K562 (cell line): ENCODE results near the gene TARBP2. TPM values are rescaled to one million over a fixed set of nuclear protein-coding genes. Genes with fewer than 3 reads are reported as not detected.

ENCODE experiments used
- ATAC-seq: fragments of 200-7000 bp; cut with Tn5 transposase; 3 replicates; pipeline ENCODE4 v1.9.1; 2020; ENCODE audit warnings: moderate library complexity
- BruUV-seq: library from RNA; stranded (reverse); fragments of 400-500 nt; replicated peaks from 2 replicates; lab custom pipeline; 2021; lab: Mats Ljungman, UMichigan
- CTCF ChIA-PET: fragments of 300-600 bp; formaldehyde crosslinking; extraction: SDS; loops from one replicate; lab custom pipeline; 2021; ENCODE audit warnings: low intra/inter-chr PET ratio; lab: Yijun Ruan, JAX
- POLR2A ChIA-PET: fragments of 300-600, 350-650 bp; sonication (Branson Sonifier 250); formaldehyde crosslinking; extraction: SDS; loops from one replicate; lab custom pipeline; 2021; ENCODE audit warnings: antibody characterized with exemption, inconsistent platforms; lab: Yijun Ruan, JAX
- DNase-seq, 4 experiments: peaks; one replicate each; pipeline versions ENCODE4 v3.0.0 to v3.0.0-alpha.2; 2011 to 2018; ENCODE audit warnings: low spot score in 3 of 4, mixed read lengths in 3 of 4; ENCODE audit errors: extremely low read depth in 1 of 4
- FAIRE-seq: peaks from 2 replicates; lab custom pipeline; 2011; peaks lifted over from hg19 to GRCh38; lab: Jason Lieb, UNC
- H2AFZ ChIP-seq: 2 replicates; pipeline ENCODE4 v1.6.0; 2011; ENCODE audit warnings: low read depth, low read length, control low read depth, inconsistent platforms
- H3K27ac ChIP-seq: fragments of 200-600 bp; 3 replicates; pipeline ENCODE4 v1.8.0; 2011; ENCODE audit warnings: low read depth, mild to moderate bottlenecking, control low read depth, inconsistent platforms, low read length, moderate library complexity, mixed read lengths; ENCODE audit errors: extremely low read depth
- H3K27me3 ChIP-seq, 2 experiments: fragments of 300-600 bp in 1 of 2; 2 replicates in 1 of 2; 3 replicates in 1 of 2; pipeline versions ENCODE4 v1.6.0 to v1.8.0; 2011; ENCODE audit warnings: inconsistent platforms in 2 of 2, low read length in 2 of 2, mild to moderate bottlenecking in 1 of 2, mixed read lengths in 1 of 2, moderate library complexity in 1 of 2; ENCODE audit not compliant: control insufficient read depth in 2 of 2, insufficient read depth in 2 of 2
- H3K36me3 ChIP-seq: fragments of 300-600 bp; 3 replicates; pipeline ENCODE4 v1.8.0; 2011; ENCODE audit warnings: mild to moderate bottlenecking, low read length, inconsistent platforms; ENCODE audit not compliant: control insufficient read depth, insufficient read depth
- H3K4me1 ChIP-seq, 2 experiments: fragments of 200-600 bp in 1 of 2; replicated peaks in 1 of 2; 2 replicates in 1 of 2; 3 replicates in 1 of 2; pipeline versions ENCODE4 v1.5.1 to v1.8.0; 2011; ENCODE audit warnings: inconsistent platforms in 2 of 2, low read length in 2 of 2, mild to moderate bottlenecking in 1 of 2, mixed read lengths in 1 of 2, moderate library complexity in 1 of 2; ENCODE audit not compliant: control insufficient read depth in 2 of 2, insufficient read depth in 2 of 2
- H3K4me2 ChIP-seq: 2 replicates; pipeline ENCODE4 v1.6.1; 2011; ENCODE audit warnings: low read length, control low read depth, inconsistent platforms, mixed read lengths; ENCODE audit not compliant: insufficient read depth
- H3K4me3 ChIP-seq: fragments of 200-600 bp; sonication (generic), shearing (Covaris generic); 2 replicates; pipeline ENCODE4 v1.5.1; 2016; ENCODE audit warnings: control low read depth, inconsistent platforms
- H3K79me2 ChIP-seq: fragments of 200-600 bp; 3 replicates; pipeline ENCODE4 v1.8.0; 2011; ENCODE audit warnings: low read length, inconsistent platforms; ENCODE audit not compliant: control insufficient read depth, insufficient read depth
- H3K9ac ChIP-seq, 2 experiments: 2 replicates each; pipeline versions ENCODE4 v1.6.0 to v1.6.1; 2011; ENCODE audit warnings: low read depth in 2 of 2, low read length in 2 of 2, control low read depth in 1 of 2, inconsistent platforms in 1 of 2, mild to moderate bottlenecking in 1 of 2, mixed read lengths in 1 of 2; ENCODE audit not compliant: insufficient read depth in 1 of 2
- H3K9me1 ChIP-seq: one replicate; pipeline ENCODE4 v1.6.0; 2011; ENCODE audit warnings: inconsistent platforms, mild to moderate bottlenecking, low read length, moderate library complexity; ENCODE audit not compliant: control insufficient read depth, insufficient read depth
- H3K9me3 ChIP-seq: replicated peaks from 2 replicates; pipeline ENCODE4 v1.5.1; 2011; ENCODE audit warnings: low read depth, low read length, inconsistent platforms; ENCODE audit not compliant: control insufficient read depth, insufficient read depth
- H4K20me1 ChIP-seq: replicated peaks from 2 replicates; pipeline ENCODE4 v1.6.1; 2011; ENCODE audit warnings: low read length, inconsistent platforms, mixed read lengths; ENCODE audit not compliant: control insufficient read depth, insufficient read depth
- BACH1 ChIP-seq: fragments of 200-800 bp; sonication (Bioruptor generic); IDR thresholded peaks from 2 replicates; pipeline ENCODE4 v1.6.1; 2016; ENCODE audit warnings: missing genetic modification characterization, missing compliant biosample characterization
- CBFA2T2 ChIP-seq: fragments of 450-650 bp; conservative IDR thresholded peaks from 2 replicates; pipeline ENCODE4 v1.6.1; 2017; ENCODE audit warnings: mild to moderate bottlenecking
- DDX20 ChIP-seq: fragments of 450-650 bp; IDR thresholded peaks from 2 replicates; pipeline ENCODE4 v1.6.1; 2016; ENCODE audit warnings: missing genetic modification characterization, low read depth, mild to moderate bottlenecking, missing compliant biosample characterization, moderate library complexity
- E2F3 ChIP-seq: fragments of 250-450 bp; sonication (Bioruptor Pico); IDR thresholded peaks from 2 replicates; pipeline ENCODE4 v1.4.0; 2020; ENCODE audit warnings: mild to moderate bottlenecking
- HMG20A ChIP-seq: fragments of 450-650 bp; formaldehyde crosslinking; conservative IDR thresholded peaks from 2 replicates; pipeline ENCODE4 v1.4.0; 2020; ENCODE audit warnings: mild to moderate bottlenecking, mixed read lengths
- MEIS2 ChIP-seq: fragments of 450-650 bp; IDR thresholded peaks from 2 replicates; pipeline ENCODE4 v1.6.1; 2014; ENCODE audit warnings: mild to moderate bottlenecking; ENCODE audit not compliant: partially characterized antibody
- NFIC ChIP-seq: fragments of 450-650 bp; IDR thresholded peaks from 2 replicates; pipeline ENCODE4 v1.6.1; 2017; ENCODE audit warnings: mild to moderate bottlenecking, inconsistent platforms
- NFRKB ChIP-seq: fragments of 450-650 bp; IDR thresholded peaks from 2 replicates; pipeline ENCODE4 v1.6.1; 2016; ENCODE audit warnings: low read depth
- SNRNP70 ChIP-seq: fragments of 200-400 bp; formaldehyde crosslinking; optimal IDR thresholded peaks from 2 replicates; pipeline ENCODE3; 2017; ENCODE audit warnings: low read depth, low read length
- SRSF1 ChIP-seq: fragments of 200-400 bp; formaldehyde crosslinking; IDR thresholded peaks from 2 replicates; pipeline ENCODE4 v1.6.1; 2017; ENCODE audit warnings: mild to moderate bottlenecking, low read depth, low read length, moderate library complexity
- TOE1 ChIP-seq, 2 experiments: fragments of 450-650 bp in 1 of 2; sonication (generic) in 1 of 2; formaldehyde crosslinking in 1 of 2; IDR thresholded peaks; 2 replicates each; pipeline versions ENCODE4 v1.7.1 to v1.8.0; 2016 to 2022; ENCODE audit warnings: borderline replicate concordance in 2 of 2, mild to moderate bottlenecking in 2 of 2, antibody characterized with exemption in 1 of 2, inconsistent platforms in 1 of 2, low read depth in 1 of 2, missing genetic modification reagents in 1 of 2, moderate library complexity in 1 of 2
- ZKSCAN3 ChIP-seq: fragments of 250-450 bp; sonication (Bioruptor Pico); IDR thresholded peaks from 2 replicates; pipeline ENCODE4 v1.4.0; 2020
- ZNF561 ChIP-seq: fragments of 450-650 bp; formaldehyde crosslinking; conservative IDR thresholded peaks from 2 replicates; pipeline ENCODE4 v1.4.0; 2020; ENCODE audit warnings: mild to moderate bottlenecking, moderate library complexity
- ZNF707 ChIP-seq: fragments of 250-450 bp; sonication (Bioruptor Pico); conservative IDR thresholded peaks from 2 replicates; pipeline ENCODE4 v1.8.0; 2022; ENCODE audit warnings: inconsistent platforms, mild to moderate bottlenecking, moderate library complexity
- WGBS: fragments of 100-300 bp; shearing (Covaris generic); methylation state at CpG from one replicate; pipeline ENCODE4 v1.1.6; 2016; ENCODE audit warnings: low coverage, mixed read lengths; ENCODE audit not compliant: insufficient coverage; ENCODE audit errors: missing lambda C conversion rate; 5-methylcytosine and 5-hydroxymethylcytosine counted together
- in situ Hi-C: fragments of 300-500 bp; cut with MboI; formaldehyde crosslinking; loops from 4 replicates; pipeline ENCODE4 v1.15.0; 2018; ENCODE audit warnings: inconsistent platforms, mixed read lengths
- intact Hi-C: fragments of 100-400 bp; cut with micrococcal nuclease; formaldehyde crosslinking; loops from 2 replicates; pipeline ENCODE4 v1.14.2; 2022
- polyA plus RNA-seq, 8 experiments: library from polyadenylated mRNA; depleted of rRNA in 4 of 8; stranded (reverse) in 5 of 8; unstranded in 3 of 8; fragments of >200 nt; fragmentation: Nextera tagmentation in 2 of 8; fragmentation: Illumina TruSeq in 1 of 8; extraction: Ambion mirVana in 2 of 8; extraction: Trizol in 1 of 8; gene quantifications; 2 replicates each; pipeline versions ENCODE4 v1.2.1 to v1.2.3, GENCODE V29; 2011 to 2014; ENCODE audit warnings: inconsistent platforms in 1 of 8, missing spikeins in 1 of 8
- total RNA-seq, 7 experiments: library from RNA; depleted of rRNA in 6 of 7; stranded (reverse); fragments of >200 nt in 6 of 7; fragmentation: Illumina TruSeq in 2 of 7; extraction: Trizol in 2 of 7; gene quantifications; 2 replicates each; pipeline versions ENCODE4 v1.2.1 to v1.2.3, GENCODE V29; 2011 to 2021; ENCODE audit warnings: low replicate concordance in 1 of 7
- TF ChIP-seq, protein P1 (sequence below): fragments of 250-450 bp; sonication (Bioruptor Pico); IDR thresholded peaks from 2 replicates; pipeline ENCODE4 v1.9.0; 2021; ENCODE audit warnings: mild to moderate bottlenecking
- TF ChIP-seq, protein P2 (sequence below): fragments of 450-650 bp; IDR thresholded peaks from 2 replicates; pipeline ENCODE4 v1.6.1; 2017; ENCODE audit warnings: mild to moderate bottlenecking, moderate library complexity

Gene TARBP2
- total and polyA plus RNA-seq, 9 of the 15 experiments (the other 6 are each of a cell fraction or from before 2014, with no cell fraction given) = 5.6 to 69.0 (median 44.6) TPM

DNA sequence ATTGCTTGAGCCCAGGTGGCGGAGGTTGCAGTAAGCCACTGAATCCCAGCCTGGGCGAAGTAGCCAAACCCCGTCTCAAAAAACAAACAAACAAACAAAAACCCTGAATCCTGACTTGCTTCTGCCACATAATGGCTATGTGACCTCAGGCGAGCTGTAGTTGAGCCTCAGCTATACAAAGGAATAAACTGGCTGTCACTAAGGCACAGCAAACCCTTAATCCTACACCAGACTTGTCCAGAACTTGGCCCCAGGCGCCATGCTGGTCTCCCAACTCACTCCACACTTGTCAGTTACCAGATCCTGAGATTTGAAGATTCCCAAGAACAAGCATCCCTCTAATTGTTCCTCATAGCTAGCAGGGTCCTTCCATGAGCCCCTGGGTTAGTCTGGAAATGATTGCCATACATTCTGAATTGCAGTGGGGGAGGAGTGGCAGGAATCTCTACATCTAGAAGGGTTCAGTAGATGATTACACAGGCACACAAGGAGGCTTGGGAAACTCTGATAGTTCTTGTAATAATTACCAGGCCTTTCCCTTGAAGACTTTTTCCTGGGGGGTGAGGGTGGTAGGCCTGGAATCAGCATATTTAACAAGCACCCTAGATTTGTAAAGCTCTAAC, 11.7 kb upstream of the TARBP2 start:
- intact Hi-C loops = no loop called here
- FAIRE-seq (peak; percentile 32), ATAC-seq (no peak), DNase-seq (no peak)
- in situ Hi-C loops = no loop called here
- 0 out of 2 replicates have a peak, but pooled peaks cover 8% of the 10 kb centered on the region for H4K20me1 ChIP-seq
- H3K4me3 ChIP-seq = no peak overlapping the region
- H3K27ac ChIP-seq = no peak overlapping the region
- H3K36me3 ChIP-seq = peaks cover 34% of the 10 kb centered on the region; the same call in 2 of the 3 replicates
- H3K9me3 ChIP-seq = no peaks in the 10 kb centered on the region
- ChIA-PET POLR2A (interaction anchor here (0.6 to 2.5 kb wide), 11 partner anchors 8 to 247 kb away, joined by 3 to 13 read pairs (median 4); partner anchors contain the start of genes NPFF and TARBP2), CTCF (no interaction called here)
- H3K9ac ChIP-seq = peak overlapping the region in 1 of 2 experiments; percentile 20; a peak in 1 of 4 replicates
- 76% methylated on average over 5 of the region's 5 CpGs for WGBS
- TF ChIP-seq ZNF707 (CRISPR knock-in tag) = no peak
- TF ChIP-seq, protein P1, sequence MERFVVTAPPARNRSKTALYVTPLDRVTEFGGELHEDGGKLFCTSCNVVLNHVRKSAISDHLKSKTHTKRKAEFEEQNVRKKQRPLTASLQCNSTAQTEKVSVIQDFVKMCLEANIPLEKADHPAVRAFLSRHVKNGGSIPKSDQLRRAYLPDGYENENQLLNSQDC = no peak
- TF ChIP-seq NFRKB = no peak
- no peak for TF ChIP-seq SNRNP70
- TF ChIP-seq DDX20 (tag) = no peak
- TF ChIP-seq HMG20A (CRISPR knock-in tag) = no peak
- no peak for TF ChIP-seq SRSF1
- no peak for TF ChIP-seq CBFA2T2
- no peak for TF ChIP-seq NFIC
- TF ChIP-seq, protein P2, sequence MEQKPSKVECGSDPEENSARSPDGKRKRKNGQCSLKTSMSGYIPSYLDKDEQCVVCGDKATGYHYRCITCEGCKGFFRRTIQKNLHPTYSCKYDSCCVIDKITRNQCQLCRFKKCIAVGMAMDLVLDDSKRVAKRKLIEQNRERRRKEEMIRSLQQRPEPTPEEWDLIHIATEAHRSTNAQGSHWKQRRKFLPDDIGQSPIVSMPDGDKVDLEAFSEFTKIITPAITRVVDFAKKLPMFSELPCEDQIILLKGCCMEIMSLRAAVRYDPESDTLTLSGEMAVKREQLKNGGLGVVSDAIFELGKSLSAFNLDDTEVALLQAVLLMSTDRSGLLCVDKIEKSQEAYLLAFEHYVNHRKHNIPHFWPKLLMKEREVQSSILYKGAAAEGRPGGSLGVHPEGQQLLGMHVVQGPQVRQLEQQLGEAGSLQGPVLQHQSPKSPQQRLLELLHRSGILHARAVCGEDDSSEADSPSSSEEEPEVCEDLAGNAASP = no peak
- no peak for TF ChIP-seq ZKSCAN3 (CRISPR knock-in tag)
- no peak for TF ChIP-seq TOE1 (IDR thresholded peaks at IDR 0.05; ENCODE audit: borderline replicate concordance)
- TF ChIP-seq TOE1 (CRISPR knock-in tag; IDR thresholded peaks at IDR 0.05; ENCODE audit: borderline replicate concordance, low read depth) = no peak
- TF ChIP-seq ZNF561 (CRISPR knock-in tag) = no peak
- no peak for TF ChIP-seq E2F3
- TF ChIP-seq MEIS2 = no peak
- TF ChIP-seq BACH1 = no peak
- H2AFZ ChIP-seq = no peak overlapping the region
- peaks cover 10 to 33% of the 10 kb centered on the region in 2 experiments; a peak in 4 of 5 replicates for H3K4me1 ChIP-seq
- BruUV-seq = no TSS peak
- H3K27me3 ChIP-seq = no peaks in the 10 kb centered on the region
- H3K9me1 ChIP-seq = no peaks in the 10 kb centered on the region
- no peak overlapping the region for H3K4me2 ChIP-seq
- no peaks in the 10 kb centered on the region for H3K79me2 ChIP-seq
